ENCODE data around the gene MEGF6. TPM values are rescaled to one million over a fixed set of nuclear protein-coding genes. Genes with fewer than 3 reads are reported as not detected.

Gene MEGF6
- total RNA-seq, 1 donor from 2014 or later, result 194 TPM

- Histone ChIP-seq H3K4me3 (no peak overlapping the region), H3K27me3 (peaks cover 6% of the 10 kb centered on the region)
- intact Hi-C loops (cut with DNase I), result no loop called here
These were observed 3.2 kb downstream of the MEGF6 start for GRCh38 chr1:3608154-3608553.

GRCh38 chr1:3607703-3608065 is 3.6 kb downstream of the MEGF6 start:
- Histone ChIP-seq H3K4me1 (peaks cover 3 to 15% of the 10 kb centered on the region in 2 donors), H3K4me3 (no peak overlapping the region), H3K27me3 (peaks cover 6% of the 10 kb centered on the region), H3K27ac (no peak overlapping the region), H3K9me3 (no peaks in the 10 kb centered on the region), H3K36me3 (no peaks in the 10 kb centered on the region)
- DNase-seq (ENCODE audit: low spot score in 2 of 2), result no peak
- TF ChIP-seq CTCF (IDR thresholded peaks at IDR 0.05), result no peak
- intact Hi-C loops (cut with DNase I), result no loop called here

More at GRCh38 chr1:3608154-3608553, 3.2 kb downstream of the MEGF6 start:
- DNase-seq (ENCODE audit: low spot score in 2 of 2), result no peak
- no peaks in the 10 kb centered on the region for H3K9me3 ChIP-seq
- H3K36me3 ChIP-seq, result no peaks in the 10 kb centered on the region
- H3K4me1 ChIP-seq, result peaks cover 3 to 15% of the 10 kb centered on the region in 2 donors
- TF ChIP-seq CTCF (IDR thresholded peaks at IDR 0.05), result no peak
- H3K27ac ChIP-seq, result no peak overlapping the region

- Histone ChIP-seq H3K4me1 (peaks cover 3 to 15% of the 10 kb centered on the region in 2 donors), H3K9me3 (no peaks in the 10 kb centered on the region), H3K27me3 (peaks cover 6% of the 10 kb centered on the region), H3K4me3 (no peak overlapping the region), H3K27ac (no peak overlapping the region), H3K36me3 (no peaks in the 10 kb centered on the region)
- DNase-seq (ENCODE audit: low spot score in 2 of 2), result no peak
- intact Hi-C loops (cut with DNase I), result no loop called here
- TF ChIP-seq CTCF (IDR thresholded peaks at IDR 0.05), result no peak
These were observed 4.3 kb downstream of the MEGF6 start for GRCh38 chr1:3606779-3607702.

- H3K27ac ChIP-seq, result no peak overlapping the region
- no peaks in the 10 kb centered on the region for H3K36me3 ChIP-seq
- peaks cover 6% of the 10 kb centered on the region for H3K27me3 ChIP-seq
- peaks cover 0 to 1% of the 10 kb centered on the region in 2 donors for H3K4me1 ChIP-seq
- H3K9me3 ChIP-seq, result no peaks in the 10 kb centered on the region
- DNase-seq (ENCODE audit: low spot score in 2 of 2), result no peak
- H3K4me3 ChIP-seq, result no peak overlapping the region
- no peak for TF ChIP-seq CTCF (IDR thresholded peaks at IDR 0.05)
- intact Hi-C loops (cut with DNase I), result no loop called here
These were observed 6.1 kb downstream of the MEGF6 start for GRCh38 chr1:3604997-3605823.

- H3K4me3 ChIP-seq, result no peak overlapping the region
- DNase-seq (ENCODE audit: low spot score in 2 of 2), result no peak
- H3K36me3 ChIP-seq, result no peaks in the 10 kb centered on the region
- H3K4me1 ChIP-seq, result no peaks in the 10 kb centered on the region
- H3K27ac ChIP-seq, result no peak overlapping the region
- no peaks in the 10 kb centered on the region for H3K9me3 ChIP-seq
- H3K27me3 ChIP-seq, result peaks cover 6% of the 10 kb centered on the region
- intact Hi-C loops (cut with DNase I), result no loop called here
- TF ChIP-seq CTCF (IDR thresholded peaks at IDR 0.05), result no peak
These were observed 6.8 kb downstream of the MEGF6 start for GRCh38 chr1:3604468-3604974.

Data from ascending aorta (tissue), 2 donors.